ENCODE data around the gene ATP1B3.

DNA sequence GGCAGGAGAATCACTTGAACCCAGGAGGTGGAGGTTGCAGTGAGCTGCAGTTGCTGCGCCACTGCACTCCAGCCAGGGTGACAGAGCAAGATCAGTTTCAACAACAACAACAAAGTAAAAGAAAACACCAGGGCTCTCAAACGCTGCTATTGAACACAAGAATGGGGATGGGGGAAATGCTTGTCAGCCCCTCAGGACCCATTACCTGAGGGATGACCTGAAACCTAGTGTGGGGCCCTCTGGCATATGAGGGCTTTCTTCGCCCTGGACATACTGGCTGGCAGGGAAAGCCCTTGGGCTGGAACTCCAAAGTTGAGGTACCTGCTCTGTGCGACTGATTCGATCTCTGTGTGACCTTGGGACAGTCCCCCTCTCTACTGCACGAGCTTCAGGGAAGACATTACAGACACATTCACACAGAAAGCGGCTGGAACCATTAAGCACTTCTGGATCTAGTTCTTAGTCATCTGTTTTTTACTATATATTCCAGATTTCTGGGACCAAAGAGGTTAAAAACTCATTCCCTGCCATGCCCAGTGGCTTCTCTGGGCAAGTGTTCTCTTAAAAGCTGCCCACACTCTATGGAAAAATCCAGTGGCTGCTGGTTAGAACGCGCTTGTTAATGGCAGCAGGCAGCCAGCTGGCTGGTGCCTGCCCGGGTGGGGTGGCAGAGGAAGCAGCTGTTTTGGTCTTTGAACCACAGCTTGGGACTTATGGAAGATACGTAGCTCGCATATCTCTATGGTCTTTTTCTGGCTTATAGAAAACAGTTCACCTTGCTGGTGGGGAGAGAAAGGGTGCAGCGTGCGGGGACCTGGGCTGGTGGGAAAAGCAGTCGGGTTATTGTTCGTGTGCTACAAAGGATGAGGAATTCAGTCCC, 57.2 kb downstream of the ATP1B3 start:
- TF ChIP-seq, protein P1, sequence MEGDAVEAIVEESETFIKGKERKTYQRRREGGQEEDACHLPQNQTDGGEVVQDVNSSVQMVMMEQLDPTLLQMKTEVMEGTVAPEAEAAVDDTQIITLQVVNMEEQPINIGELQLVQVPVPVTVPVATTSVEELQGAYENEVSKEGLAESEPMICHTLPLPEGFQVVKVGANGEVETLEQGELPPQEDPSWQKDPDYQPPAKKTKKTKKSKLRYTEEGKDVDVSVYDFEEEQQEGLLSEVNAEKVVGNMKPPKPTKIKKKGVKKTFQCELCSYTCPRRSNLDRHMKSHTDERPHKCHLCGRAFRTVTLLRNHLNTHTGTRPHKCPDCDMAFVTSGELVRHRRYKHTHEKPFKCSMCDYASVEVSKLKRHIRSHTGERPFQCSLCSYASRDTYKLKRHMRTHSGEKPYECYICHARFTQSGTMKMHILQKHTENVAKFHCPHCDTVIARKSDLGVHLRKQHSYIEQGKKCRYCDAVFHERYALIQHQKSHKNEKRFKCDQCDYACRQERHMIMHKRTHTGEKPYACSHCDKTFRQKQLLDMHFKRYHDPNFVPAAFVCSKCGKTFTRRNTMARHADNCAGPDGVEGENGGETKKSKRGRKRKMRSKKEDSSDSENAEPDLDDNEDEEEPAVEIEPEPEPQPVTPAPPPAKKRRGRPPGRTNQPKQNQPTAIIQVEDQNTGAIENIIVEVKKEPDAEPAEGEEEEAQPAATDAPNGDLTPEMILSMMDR (IDR thresholded peaks at IDR 0.05; ENCODE audit: low read depth, low read length, poor library complexity, severe bottlenecking): no peak
- TF ChIP-seq EZH2phosphoT487 (IDR thresholded peaks at IDR 0.05; ENCODE audit: borderline replicate concordance, low read length): no peak
